ENCODE measurements around the gene OR7D2.
A peak's percentile ranks its signal among the peaks of the same experiment; 100 is the strongest.
"Not testable (repeated sequence)": the region's sequence is repeated elsewhere in the genome, so short reads cannot be mapped to it uniquely, and the experiment has no call there.

Gene OR7D2

GRCh38 chr19:9165261-9165660 is 13.5 kb upstream of the OR7D2 start:
- Histone ChIP-seq H3K9ac (ENCODE audit: low read depth, low read length) (no peak overlapping the region), H3K36me3 (ENCODE audit: insufficient read depth, low read length) (peaks cover 32% of the 10 kb centered on the region), H3K4me1 (ENCODE audit: insufficient read depth, low read length) (no peaks in the 10 kb centered on the region), H3K9me3 (ENCODE audit: control insufficient read depth, insufficient read depth, low read length) (peaks cover 14% of the 10 kb centered on the region)

GRCh38 chr19:9166846-9167245 is 11.9 kb upstream of the OR7D2 start:
- H3K36me3 ChIP-seq (ENCODE audit: insufficient read depth, low read length), result peaks cover 16% of the 10 kb centered on the region

GRCh38 chr19:9171393-9171991 is 7.3 kb upstream of the OR7D2 start:
- Histone ChIP-seq H3K36me3 (ENCODE audit: insufficient read depth, low read length) (no peaks in the 10 kb centered on the region), H3K4me1 (ENCODE audit: insufficient read depth, low read length) (no peaks in the 10 kb centered on the region), H3K9ac (ENCODE audit: low read depth, low read length) (no peak overlapping the region), H3K9me3 (ENCODE audit: control insufficient read depth, insufficient read depth, low read length) (no peaks in the 10 kb centered on the region; the same call in 1 of the 2 replicates)

More at GRCh38 chr19:9166846-9167245, 11.9 kb upstream of the OR7D2 start:
- H3K9ac ChIP-seq (ENCODE audit: low read depth, low read length), result no peak overlapping the region
- no peaks in the 10 kb centered on the region for H3K4me1 ChIP-seq (ENCODE audit: insufficient read depth, low read length)
- peaks cover 4% of the 10 kb centered on the region for H3K9me3 ChIP-seq (ENCODE audit: control insufficient read depth, insufficient read depth, low read length)

- Histone ChIP-seq H3K9me3 (ENCODE audit: control insufficient read depth, insufficient read depth, low read length) (no peaks in the 10 kb centered on the region), H3K9ac (ENCODE audit: low read depth, low read length) (no peak overlapping the region), H3K36me3 (ENCODE audit: insufficient read depth, low read length) (no peaks in the 10 kb centered on the region), H3K4me1 (ENCODE audit: insufficient read depth, low read length) (no peaks in the 10 kb centered on the region)
Measured at GRCh38 chr19:9175326-9175725, 3.5 kb upstream of the OR7D2 start.

- H3K9ac ChIP-seq (ENCODE audit: low read depth, low read length), result no peak overlapping the region
- H3K4me1 ChIP-seq (ENCODE audit: insufficient read depth, low read length), result no peaks in the 10 kb centered on the region
- H3K36me3 ChIP-seq (ENCODE audit: insufficient read depth, low read length), result no peaks in the 10 kb centered on the region
- no peaks in the 10 kb centered on the region for H3K9me3 ChIP-seq (ENCODE audit: control insufficient read depth, insufficient read depth, low read length)
Measured at GRCh38 chr19:9183000-9183399, 4.2 kb downstream of the OR7D2 start.

- Histone ChIP-seq H3K36me3 (ENCODE audit: insufficient read depth, low read length) (no peaks in the 10 kb centered on the region), H3K9me3 (ENCODE audit: control insufficient read depth, insufficient read depth, low read length) (no peaks in the 10 kb centered on the region), H3K9ac (ENCODE audit: low read depth, low read length) (no peak overlapping the region), H3K4me1 (ENCODE audit: insufficient read depth, low read length) (no peaks in the 10 kb centered on the region)
Measured at GRCh38 chr19:9187191-9187590, 8.4 kb downstream of the OR7D2 start.

GRCh38 chr19:9189535-9189934 is 10.8 kb downstream of the OR7D2 start:
- no peaks in the 10 kb centered on the region for H3K36me3 ChIP-seq (ENCODE audit: insufficient read depth, low read length)
- H3K9ac ChIP-seq (ENCODE audit: low read depth, low read length), result no peak overlapping the region
- H3K9me3 ChIP-seq (ENCODE audit: control insufficient read depth, insufficient read depth, low read length), result no peaks in the 10 kb centered on the region
- H3K4me1 ChIP-seq (ENCODE audit: insufficient read depth, low read length), result no peaks in the 10 kb centered on the region

GRCh38 chr19:9198044-9198443 is 19.3 kb downstream of the OR7D2 start:
- H3K4me1 ChIP-seq (ENCODE audit: insufficient read depth, low read length); H3K36me3 ChIP-seq (ENCODE audit: insufficient read depth, low read length); H3K9me3 ChIP-seq (ENCODE audit: control insufficient read depth, insufficient read depth, low read length); H3K9ac ChIP-seq (ENCODE audit: low read depth, low read length): not testable (repeated sequence)

GRCh38 chr19:9205501-9206113 is 26.8 kb downstream of the OR7D2 start:
- no peaks in the 10 kb centered on the region for H3K4me1 ChIP-seq (ENCODE audit: insufficient read depth, low read length)
- H3K9me3 ChIP-seq (ENCODE audit: control insufficient read depth, insufficient read depth, low read length), result no peaks in the 10 kb centered on the region
- peak overlapping the region; percentile 36; the same call in 1 of the 2 replicates for H3K9ac ChIP-seq (ENCODE audit: low read depth, low read length)
- no peaks in the 10 kb centered on the region for H3K36me3 ChIP-seq (ENCODE audit: insufficient read depth, low read length)

GRCh38 chr19:9219489-9219888 is 40.7 kb downstream of the OR7D2 start, which contains the start of gene OR7D4:
TSS of gene OR7D4 (minus strand) at chr19:9219589. CDS start at chr19:9214837, 4,752 bp downstream.
- Histone ChIP-seq H3K9ac (ENCODE audit: low read depth, low read length) (no peak within 1 kb of the TSS), H3K36me3 (ENCODE audit: insufficient read depth, low read length) (no peaks in the 10 kb centered on the region), H3K4me1 (ENCODE audit: insufficient read depth, low read length) (no peaks in the 10 kb centered on the region), H3K9me3 (ENCODE audit: control insufficient read depth, insufficient read depth, low read length) (peaks cover 2% of the 10 kb centered on the region; the same call in 1 of the 2 replicates)
